Measurements from ENCODE around the gene KRT7.

Gene KRT7

GRCh38 chr12:52193532-52193931, 39.5 kb upstream of the KRT7 start:
- DNase-seq (ENCODE audit: low read depth) = no peak
- H3K4me3 ChIP-seq (ENCODE audit: low read depth, low read length) = no peak overlapping the region
- TF ChIP-seq, protein P1, sequence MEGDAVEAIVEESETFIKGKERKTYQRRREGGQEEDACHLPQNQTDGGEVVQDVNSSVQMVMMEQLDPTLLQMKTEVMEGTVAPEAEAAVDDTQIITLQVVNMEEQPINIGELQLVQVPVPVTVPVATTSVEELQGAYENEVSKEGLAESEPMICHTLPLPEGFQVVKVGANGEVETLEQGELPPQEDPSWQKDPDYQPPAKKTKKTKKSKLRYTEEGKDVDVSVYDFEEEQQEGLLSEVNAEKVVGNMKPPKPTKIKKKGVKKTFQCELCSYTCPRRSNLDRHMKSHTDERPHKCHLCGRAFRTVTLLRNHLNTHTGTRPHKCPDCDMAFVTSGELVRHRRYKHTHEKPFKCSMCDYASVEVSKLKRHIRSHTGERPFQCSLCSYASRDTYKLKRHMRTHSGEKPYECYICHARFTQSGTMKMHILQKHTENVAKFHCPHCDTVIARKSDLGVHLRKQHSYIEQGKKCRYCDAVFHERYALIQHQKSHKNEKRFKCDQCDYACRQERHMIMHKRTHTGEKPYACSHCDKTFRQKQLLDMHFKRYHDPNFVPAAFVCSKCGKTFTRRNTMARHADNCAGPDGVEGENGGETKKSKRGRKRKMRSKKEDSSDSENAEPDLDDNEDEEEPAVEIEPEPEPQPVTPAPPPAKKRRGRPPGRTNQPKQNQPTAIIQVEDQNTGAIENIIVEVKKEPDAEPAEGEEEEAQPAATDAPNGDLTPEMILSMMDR (IDR thresholded peaks at IDR 0.05; ENCODE audit: insufficient read depth, low read depth, low read length, missing control alignments) = no peak

DNA sequence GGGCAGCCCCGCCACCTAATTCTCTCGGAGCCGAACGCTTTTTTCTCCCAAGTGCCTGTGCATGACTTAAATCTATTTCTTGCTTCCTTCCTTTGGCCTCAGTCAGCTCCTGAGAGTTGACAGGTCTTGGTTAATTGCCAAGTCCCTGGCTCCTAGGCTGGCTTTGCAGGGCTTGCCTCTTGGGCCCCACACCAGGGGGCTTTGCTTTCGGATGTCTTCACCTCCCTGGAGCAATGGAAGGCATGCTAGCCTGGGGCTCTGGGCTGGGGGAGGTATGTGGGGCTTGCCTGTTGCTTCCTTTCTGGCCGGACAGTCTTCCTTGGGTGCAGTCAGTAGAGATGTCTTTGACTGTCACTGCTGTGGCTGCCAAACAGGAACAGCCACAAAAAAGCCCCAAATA, 39.1 kb upstream of the KRT7 start:
- no peak overlapping the region for H3K4me3 ChIP-seq (ENCODE audit: low read depth, low read length)
- TF ChIP-seq, protein P1 (IDR thresholded peaks at IDR 0.05; ENCODE audit: insufficient read depth, low read depth, low read length, missing control alignments) = no peak
- no peak for DNase-seq (ENCODE audit: low read depth)

DNA sequence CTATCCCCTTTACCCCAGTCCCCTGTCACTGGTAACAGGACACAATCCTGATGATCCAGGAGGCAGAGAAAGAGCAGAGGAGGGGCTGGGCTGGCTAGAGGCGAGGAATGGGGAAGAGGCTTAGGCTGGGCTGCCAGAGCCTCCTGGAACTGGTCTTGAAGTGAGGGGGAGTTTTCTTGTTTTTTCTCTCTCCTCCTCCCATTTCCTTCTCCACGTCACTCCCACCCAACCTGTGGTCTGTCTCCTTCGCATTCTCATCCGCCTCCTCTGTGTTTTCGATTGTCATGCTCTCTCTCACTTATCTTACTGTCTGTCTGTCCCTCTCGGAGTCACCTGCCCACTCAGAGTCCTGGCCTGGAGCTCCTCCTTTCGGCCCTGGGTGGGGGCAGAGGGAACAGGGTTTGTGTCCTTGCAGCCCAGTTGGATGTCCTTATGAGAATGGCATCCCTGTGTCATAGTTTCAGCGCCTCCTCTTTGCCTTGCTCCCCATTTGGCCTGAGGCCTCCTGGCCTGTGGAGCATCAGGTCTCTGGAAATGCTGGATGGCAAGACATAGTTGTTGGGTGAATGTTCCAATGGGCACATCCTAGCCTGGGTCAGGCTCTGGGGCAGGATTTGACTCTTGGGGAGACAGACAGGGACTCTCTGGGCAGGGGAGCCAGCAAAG, 37.8 kb upstream of the KRT7 start:
- DNase-seq (ENCODE audit: low read depth) = no peak
- TF ChIP-seq, protein P1 (IDR thresholded peaks at IDR 0.05; ENCODE audit: insufficient read depth, low read depth, low read length, missing control alignments) = no peak
- H3K4me3 ChIP-seq (ENCODE audit: low read depth, low read length) = no peak overlapping the region

DNA sequence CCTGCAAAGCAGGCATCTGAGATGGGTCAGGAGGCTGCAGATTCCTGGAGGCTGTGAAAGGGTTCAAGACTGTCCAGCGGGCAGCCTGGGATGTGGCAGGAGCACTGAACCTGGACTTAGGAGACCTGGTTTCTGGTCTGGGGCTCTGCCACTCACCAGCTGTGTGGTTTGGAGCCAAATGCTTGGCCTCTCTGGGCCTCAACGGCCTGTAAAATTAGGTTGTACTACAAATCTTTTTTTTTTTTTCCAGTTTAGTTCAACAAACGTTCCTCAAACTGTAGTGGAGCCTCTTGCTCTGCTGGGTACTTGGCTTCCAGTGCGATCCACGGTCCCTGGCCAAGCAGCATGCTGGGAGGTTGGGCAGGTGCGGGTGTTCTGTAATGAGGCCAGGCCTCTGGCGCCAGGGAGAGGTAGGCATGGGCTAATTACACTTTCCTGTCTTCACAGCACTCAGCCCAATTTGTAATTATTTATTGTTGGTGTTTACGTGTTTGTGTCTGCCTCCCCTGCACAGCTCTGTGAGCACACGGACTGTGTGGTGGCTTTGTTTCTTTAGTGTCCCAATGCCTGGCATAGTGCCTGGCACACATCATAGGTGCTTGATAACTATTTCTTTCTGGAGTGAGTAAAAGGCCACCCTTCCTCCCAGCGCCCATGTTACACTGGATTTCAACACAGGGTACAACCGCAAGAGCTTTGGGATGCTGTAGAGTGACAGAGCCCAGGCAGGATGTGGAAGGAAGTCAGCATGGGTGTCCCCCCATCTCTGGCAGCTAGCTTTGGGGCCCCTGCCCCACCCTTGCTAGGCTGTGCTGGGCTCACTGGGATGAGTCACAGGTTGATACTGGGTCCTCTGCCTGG, 35.4 kb upstream of the KRT7 start:
- DNase-seq (ENCODE audit: low read depth) = no peak
- TF ChIP-seq, protein P1 (IDR thresholded peaks at IDR 0.05; ENCODE audit: insufficient read depth, low read depth, low read length, missing control alignments) = no peak
- no peak overlapping the region for H3K4me3 ChIP-seq (ENCODE audit: low read depth, low read length)

DNA sequence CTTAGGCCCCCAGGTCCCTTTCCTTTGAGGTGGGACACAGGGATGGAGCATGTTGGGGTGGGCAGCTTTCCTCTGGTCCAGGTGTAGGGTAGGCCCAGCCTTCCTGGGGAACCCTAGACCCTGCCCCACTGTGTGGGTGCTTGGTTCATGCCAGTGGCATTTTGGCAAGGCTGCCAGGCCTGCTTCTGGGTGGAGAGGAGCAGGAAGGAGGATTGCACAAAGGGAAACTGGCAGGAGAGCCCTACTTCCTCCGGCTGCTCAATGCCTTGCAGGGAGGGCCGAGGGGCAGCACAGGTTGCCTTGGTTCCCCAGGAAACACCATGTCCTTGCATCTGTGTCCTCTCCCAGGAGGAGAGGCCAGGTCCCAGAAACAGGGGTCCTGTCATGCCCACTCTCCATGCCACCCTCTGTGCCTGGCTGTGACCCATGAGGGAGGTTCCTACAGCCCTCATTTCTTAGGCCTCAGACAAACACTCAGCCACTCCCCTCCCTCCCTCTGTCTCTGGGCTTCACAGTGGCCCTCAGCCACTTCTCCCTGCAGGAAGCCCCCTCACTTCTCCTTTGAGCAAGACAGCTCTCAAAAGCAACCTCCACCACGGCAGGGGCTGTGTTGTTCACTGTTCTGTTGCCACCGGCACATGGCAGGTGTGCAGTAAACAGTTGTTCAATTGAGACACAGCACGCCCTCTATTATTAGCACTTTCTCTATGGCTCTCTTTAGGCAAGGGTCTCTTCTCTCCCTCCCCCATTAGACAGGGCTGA, 34.4 kb upstream of the KRT7 start:
- no peak for DNase-seq (ENCODE audit: low read depth)
- TF ChIP-seq, protein P1 (IDR thresholded peaks at IDR 0.05; ENCODE audit: insufficient read depth, low read depth, low read length, missing control alignments) = no peak
- H3K4me3 ChIP-seq (ENCODE audit: low read depth, low read length) = no peak overlapping the region

DNA sequence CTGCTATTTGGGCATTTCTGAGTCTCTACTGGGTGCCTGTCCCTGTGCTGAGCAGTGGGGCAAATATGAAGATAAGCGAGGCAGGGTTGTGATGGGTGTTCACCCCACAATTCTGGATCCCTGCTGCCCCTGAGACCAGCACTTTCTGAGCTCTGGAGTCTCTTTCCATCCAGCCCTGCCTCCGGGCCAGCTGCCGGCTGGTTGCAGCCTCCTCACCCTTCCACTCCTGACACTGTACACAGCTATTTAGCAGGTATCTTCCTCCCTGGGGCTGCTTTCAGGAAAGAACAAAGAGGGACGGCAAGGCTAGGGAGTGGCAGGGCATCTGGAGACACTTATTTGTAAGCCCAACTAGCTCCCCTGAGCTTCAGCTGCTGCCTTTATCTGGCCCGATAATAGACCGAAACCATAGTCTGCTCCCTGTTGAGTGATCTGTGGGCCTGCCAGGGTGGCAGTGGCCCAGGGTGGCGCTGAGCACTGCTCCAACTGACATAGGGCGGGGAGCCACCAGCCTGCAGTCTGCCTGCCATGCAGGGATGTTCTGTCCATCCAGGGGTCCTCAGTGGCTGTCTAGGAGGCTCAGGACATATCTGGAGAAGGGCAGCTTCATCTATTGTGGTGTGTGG, 33.6 kb upstream of the KRT7 start:
- DNase-seq (ENCODE audit: low read depth) = no peak
- TF ChIP-seq, protein P1 (IDR thresholded peaks at IDR 0.05; ENCODE audit: insufficient read depth, low read depth, low read length, missing control alignments) = no peak
- H3K4me3 ChIP-seq (ENCODE audit: low read depth, low read length) = no peak overlapping the region

All from GM12865 (cell line).